Kidney (tissue), 14 donors: Measurements from ENCODE around the gene PARP12. TPM values are rescaled to one million over a fixed set of nuclear protein-coding genes. Genes with fewer than 3 reads are reported as not detected.

ENCODE experiments used
- DNase-seq, 5 donors: peaks; one replicate each; pipeline ENCODE4 v3.0.0-alpha.2; 2013 to 2020
- FAIRE-seq: peaks from 2 replicates; lab custom pipeline; 2012; peaks lifted over from hg19 to GRCh38; lab: Jason Lieb, UNC
- H3K27ac ChIP-seq, 2 donors: one replicate each; pipeline ENCODE4 v1.7.0; 2013; ENCODE audit warnings: low read depth in 2 of 2, low read length in 2 of 2, inconsistent platforms in 1 of 2
- H3K27me3 ChIP-seq: one replicate; pipeline ENCODE4 v1.7.1; 2013; ENCODE audit warnings: low read length, inconsistent platforms; ENCODE audit not compliant: control insufficient read depth, insufficient read depth
- H3K36me3 ChIP-seq, 3 donors: one replicate each; pipeline versions ENCODE4 v1.7.0 to v1.7.1; 2013; ENCODE audit warnings: low read length in 3 of 3, control low read depth in 1 of 3, inconsistent platforms in 1 of 3; ENCODE audit not compliant: insufficient read depth in 3 of 3, control insufficient read depth in 2 of 3
- H3K4me1 ChIP-seq, 3 donors: one replicate each; pipeline versions ENCODE4 v1.7.0 to v1.7.1; 2013; ENCODE audit warnings: low read length in 3 of 3, inconsistent platforms in 1 of 3, low read depth in 1 of 3; ENCODE audit not compliant: control insufficient read depth in 2 of 3, insufficient read depth in 2 of 3
- H3K4me3 ChIP-seq, 3 donors: one replicate each; pipeline versions ENCODE4 v1.7.0 to v1.8.1; 2013; ENCODE audit warnings: low read length in 3 of 3, control low read depth in 1 of 3, inconsistent platforms in 1 of 3
- H3K9ac ChIP-seq, 3 donors: one replicate each; pipeline versions ENCODE4 v1.7.0 to v1.7.1; 2013; ENCODE audit warnings: low read length in 3 of 3, control low read depth in 1 of 3, inconsistent platforms in 1 of 3
- H3K9me3 ChIP-seq, 3 donors: one replicate each; pipeline versions ENCODE4 v1.7.0 to v1.7.1; 2013; ENCODE audit warnings: low read length in 3 of 3, control low read depth in 1 of 3, inconsistent platforms in 1 of 3; ENCODE audit not compliant: control insufficient read depth in 2 of 3, insufficient read depth in 1 of 3
- intact Hi-C: fragments of 100-400 bp; cut with DNase I; formaldehyde crosslinking; loops from one replicate; pipeline ENCODE4 v1.11.1; 2022
- polyA plus RNA-seq: library from polyadenylated mRNA; stranded (reverse); fragments of 350-450 nt; fragmentation: Illumina TruSeq; extraction: RNeasy Lipid Tissue Mini Kit (QIAGEN cat#74804); gene quantifications from one replicate; pipeline ENCODE4 v1.2.3, GENCODE V29; 2014; ENCODE audit warnings: low read depth, low replicate concordance; ENCODE audit not compliant: insufficient read depth
- total RNA-seq: library from RNA; stranded (reverse); fragmentation: NEBNext Ultra II Directional; extraction: Animal tissue kit (Norgen Biotek cat#: 25700); gene quantifications from one replicate; pipeline ENCODE4 v1.2.1, GENCODE V29; 2021
- TF ChIP-seq, protein P1 (sequence below): IDR thresholded peaks from 3 replicates; pipeline ENCODE4 v1.5.1; 2012; ENCODE audit warnings: mild to moderate bottlenecking, moderate library complexity, borderline replicate concordance; ENCODE audit not compliant: insufficient read depth; ENCODE audit errors: extremely low read depth
- donor health status: control.
- donor health status: control.
- donor health status: control.
- donor health status: control.
- donor health status: control.
- donor health status: DM: yes; HTN: yes; CAD: no.
- donor health status: Normal renal cell carcinoma (clear cell type).

PARP12 gene
- total and polyA plus RNA-seq, 2 donors from 2014 or later = 15.2 to 40.2 TPM

DNA sequence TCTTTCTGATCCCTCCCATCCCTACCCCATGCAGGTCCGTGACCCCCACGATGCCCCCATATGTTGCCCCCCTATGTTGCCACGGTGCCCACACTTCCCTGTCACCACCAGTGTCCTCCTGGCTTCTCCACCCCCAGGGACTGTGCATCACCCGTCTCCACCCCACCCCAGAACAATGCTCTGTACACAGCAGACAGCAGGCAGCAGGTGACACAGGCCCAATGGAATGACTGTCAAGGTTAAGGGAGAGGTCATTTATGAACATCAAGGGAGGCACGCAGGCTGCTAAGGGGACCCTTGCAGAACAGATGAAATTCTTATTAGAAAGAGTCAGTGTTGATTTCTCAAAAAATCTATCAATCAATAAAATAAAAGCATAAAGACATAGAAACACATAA lies 71.5 kb downstream of the PARP12 start:
- FAIRE-seq (no peak), DNase-seq (no peak)
- no peak overlapping the region for H3K27ac ChIP-seq
- H3K27me3 ChIP-seq = no peaks in the 10 kb centered on the region
- H3K36me3 ChIP-seq = no peaks in the 10 kb centered on the region
- H3K4me1 ChIP-seq = peaks cover 0 to 4% (median 0%) of the 10 kb centered on the region in 3 donors
- intact Hi-C loops = no loop called here
- H3K9me3 ChIP-seq = no peaks in the 10 kb centered on the region
- no peak overlapping the region for H3K9ac ChIP-seq
- no peak overlapping the region for H3K4me3 ChIP-seq
- TF ChIP-seq, protein P1, sequence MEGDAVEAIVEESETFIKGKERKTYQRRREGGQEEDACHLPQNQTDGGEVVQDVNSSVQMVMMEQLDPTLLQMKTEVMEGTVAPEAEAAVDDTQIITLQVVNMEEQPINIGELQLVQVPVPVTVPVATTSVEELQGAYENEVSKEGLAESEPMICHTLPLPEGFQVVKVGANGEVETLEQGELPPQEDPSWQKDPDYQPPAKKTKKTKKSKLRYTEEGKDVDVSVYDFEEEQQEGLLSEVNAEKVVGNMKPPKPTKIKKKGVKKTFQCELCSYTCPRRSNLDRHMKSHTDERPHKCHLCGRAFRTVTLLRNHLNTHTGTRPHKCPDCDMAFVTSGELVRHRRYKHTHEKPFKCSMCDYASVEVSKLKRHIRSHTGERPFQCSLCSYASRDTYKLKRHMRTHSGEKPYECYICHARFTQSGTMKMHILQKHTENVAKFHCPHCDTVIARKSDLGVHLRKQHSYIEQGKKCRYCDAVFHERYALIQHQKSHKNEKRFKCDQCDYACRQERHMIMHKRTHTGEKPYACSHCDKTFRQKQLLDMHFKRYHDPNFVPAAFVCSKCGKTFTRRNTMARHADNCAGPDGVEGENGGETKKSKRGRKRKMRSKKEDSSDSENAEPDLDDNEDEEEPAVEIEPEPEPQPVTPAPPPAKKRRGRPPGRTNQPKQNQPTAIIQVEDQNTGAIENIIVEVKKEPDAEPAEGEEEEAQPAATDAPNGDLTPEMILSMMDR = no peak

DNA sequence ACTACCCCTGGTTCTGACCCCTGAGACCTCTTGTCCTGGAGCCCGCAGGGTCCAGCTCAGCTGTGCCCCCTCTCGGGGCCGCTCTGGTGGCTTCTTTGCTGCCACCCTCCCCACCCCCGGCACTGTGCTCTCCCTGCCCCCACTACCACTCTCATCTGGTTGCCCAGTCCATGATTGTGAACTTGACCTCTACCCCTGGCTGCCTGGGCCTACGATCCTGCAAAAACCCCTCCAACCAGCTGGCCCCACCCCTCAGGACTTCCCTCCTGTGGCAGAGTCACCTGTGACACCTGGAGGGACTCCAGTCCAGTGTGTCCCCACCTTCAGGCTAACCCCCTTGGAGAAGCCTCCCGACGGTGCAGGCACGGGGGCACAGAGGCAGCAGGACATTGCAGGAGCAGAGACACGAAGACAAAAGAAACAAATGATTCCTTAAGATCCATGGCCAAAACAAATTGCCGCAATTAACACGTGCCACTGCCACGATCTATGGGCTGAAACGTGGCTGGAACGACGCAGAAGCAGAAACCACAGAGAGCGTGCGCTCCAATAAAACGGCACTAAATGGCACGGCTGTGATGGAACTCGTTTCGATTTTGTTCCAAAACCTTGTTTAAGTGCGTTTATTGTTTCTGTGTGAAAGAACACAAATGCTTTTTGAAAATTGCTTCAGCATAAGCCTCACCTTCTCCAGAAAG lies 72.0 kb downstream of the PARP12 start:
- intact Hi-C loops = no loop called here

DNA sequence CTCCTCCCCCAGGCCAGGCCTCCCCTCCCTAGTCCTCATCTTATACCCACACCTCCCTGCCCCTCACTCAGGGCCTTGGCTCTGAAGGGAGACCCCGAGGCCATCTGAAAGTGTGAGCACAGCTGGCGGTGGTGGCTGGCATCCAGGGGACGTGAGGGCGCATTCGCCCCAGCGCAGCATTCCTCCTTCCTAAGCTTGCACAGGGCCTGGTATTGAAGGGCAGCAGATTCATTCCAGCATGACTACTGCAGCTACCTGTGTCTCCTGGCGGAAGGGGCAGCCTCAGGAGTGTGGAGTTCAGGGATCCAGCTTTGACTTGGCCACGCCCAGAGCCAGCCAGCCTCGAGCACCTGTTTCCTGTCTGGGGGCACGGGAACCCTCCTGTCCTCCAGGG lies 72.6 kb downstream of the PARP12 start:
- DNase-seq (peak in 1 of 5 donors; percentile 33), FAIRE-seq (no peak)
- H3K4me3 ChIP-seq = no peak overlapping the region
- no peak overlapping the region for H3K27ac ChIP-seq
- no peaks in the 10 kb centered on the region for H3K36me3 ChIP-seq
- H3K27me3 ChIP-seq = no peaks in the 10 kb centered on the region
- TF ChIP-seq, protein P1 = no peak
- intact Hi-C loops = no loop called here
- peaks cover 0 to 2% (median 0%) of the 10 kb centered on the region in 3 donors for H3K4me1 ChIP-seq
- no peaks in the 10 kb centered on the region for H3K9me3 ChIP-seq
- H3K9ac ChIP-seq = no peak overlapping the region

More for the DNA sequence above, 72.0 kb downstream of the PARP12 start:
- FAIRE-seq = no peak
- Histone ChIP-seq H3K36me3 (no peaks in the 10 kb centered on the region), H3K4me1 (peaks cover 0 to 4% (median 0%) of the 10 kb centered on the region in 3 donors), H3K9ac (no peak overlapping the region), H3K9me3 (no peaks in the 10 kb centered on the region), H3K27ac (no peak overlapping the region), H3K27me3 (no peaks in the 10 kb centered on the region), H3K4me3 (no peak overlapping the region)
- TF ChIP-seq, protein P1 = no peak
- DNase-seq = no peak
